BJ (cell line): ENCODE data around the gene PLIN5. TPM values are rescaled to one million over a fixed set of nuclear protein-coding genes. Genes with fewer than 3 reads are reported as not detected.
"Not testable (repeated sequence)": the region's sequence is repeated elsewhere in the genome, so short reads cannot be mapped to it uniquely, and the experiment has no call there.

Experiments used
- CTCF ChIA-PET: fragments of 350-600 bp; formaldehyde crosslinking; extraction: SDS; loops from one replicate; lab custom pipeline; 2021; ENCODE audit warnings: antibody characterized with exemption, inconsistent platforms; lab: Yijun Ruan, JAX
- POLR2A ChIA-PET: fragments of 300-600 bp; sonication (Branson Sonifier 250); formaldehyde crosslinking; extraction: SDS; loops from one replicate; lab custom pipeline; 2021; ENCODE audit warnings: antibody characterized with exemption; lab: Charles Lee
- DNase-seq: peaks from one replicate; pipeline ENCODE4 v3.0.0-alpha.2; 2011; ENCODE audit warnings: low read depth
- H3K27me3 ChIP-seq: 2 replicates; pipeline ENCODE4 v1.6.0; 2011; ENCODE audit warnings: low read length; ENCODE audit not compliant: control insufficient read depth, insufficient read depth
- H3K36me3 ChIP-seq: 2 replicates; pipeline ENCODE4 v1.5.1; 2011; ENCODE audit warnings: low read length; ENCODE audit not compliant: control insufficient read depth, insufficient read depth
- H3K4me3 ChIP-seq: 2 replicates; pipeline ENCODE4 v1.5.1; 2011; ENCODE audit warnings: low read depth, mild to moderate bottlenecking, control low read depth, low read length
- CTCF ChIP-seq: IDR thresholded peaks from 2 replicates; pipeline ENCODE4 v1.5.1; 2011; ENCODE audit warnings: low read depth, mild to moderate bottlenecking, control low read depth, inconsistent platforms, low read length, moderate library complexity; ENCODE audit not compliant: insufficient read depth
- polyA plus RNA-seq: library from polyadenylated mRNA; depleted of rRNA; stranded (reverse); fragments of >200 nt; gene quantifications from 2 replicates; pipeline ENCODE4 v1.2.3, GENCODE V29; 2011

Gene PLIN5
- polyA plus RNA-seq, 1 experiment = not detected

GRCh38 chr19:4531562-4532165 lies 3.4 kb downstream of the PLIN5 start:
- no peak overlapping the region for H3K4me3 ChIP-seq
- H3K36me3 ChIP-seq = no peaks in the 10 kb centered on the region
- TF ChIP-seq CTCF = no peak
- DNase-seq = no peak
- H3K27me3 ChIP-seq = peaks cover 6% of the 10 kb centered on the region; the same call in 1 of the 2 replicates
- ChIA-PET POLR2A (no interaction called here), CTCF (interaction anchor here (0.7 kb wide), 1 partner anchor 9 kb away, joined by 3 read pairs; no protein-coding TSS in a partner anchor)

- POLR2A ChIA-PET = no interaction called here
- DNase-seq = no peak
- H3K4me3 ChIP-seq = no peak overlapping the region
- H3K36me3 ChIP-seq = no peaks in the 10 kb centered on the region
- H3K27me3 ChIP-seq = peaks cover 6% of the 10 kb centered on the region
- no peak for TF ChIP-seq CTCF
- CTCF ChIA-PET = no interaction called here
Observed at GRCh38 chr19:4529924-4530522, 5.0 kb downstream of the PLIN5 start.

- TF ChIP-seq CTCF = no peak
- Histone ChIP-seq H3K36me3 (no peaks in the 10 kb centered on the region), H3K27me3 (peaks cover 4% of the 10 kb centered on the region), H3K4me3 (no peak overlapping the region)
- no peak for DNase-seq
- ChIA-PET CTCF (interaction anchor here (0.7 to 0.8 kb wide), 2 partner anchors 19 to 104 kb away, joined by 3 read pairs; no protein-coding TSS in a partner anchor), POLR2A (no interaction called here)
Observed at GRCh38 chr19:4528843-4529242, 6.2 kb downstream of the PLIN5 start.

- DNase-seq, POLR2A ChIA-PET, CTCF ChIA-PET, H3K27me3 ChIP-seq, H3K36me3 ChIP-seq, H3K4me3 ChIP-seq: not testable (repeated sequence)
Observed at GRCh38 chr19:4527377-4527776, 7.6 kb downstream of the PLIN5 start.

GRCh38 chr19:4525563-4526002 lies 9.4 kb downstream of the PLIN5 start:
- Histone ChIP-seq H3K27me3 (peaks cover 5% of the 10 kb centered on the region), H3K4me3 (no peak overlapping the region), H3K36me3 (no peaks in the 10 kb centered on the region)
- no peak for TF ChIP-seq CTCF
- ChIA-PET POLR2A (no interaction called here), CTCF (interaction anchor here (0.6 to 6.5 kb wide), 26 partner anchors 10 to 292 kb away, joined by 3 to 84 read pairs (median 3); partner anchors contain the start of genes CHAF1A, LRG1, PLIN5 and YJU2)
- no peak for DNase-seq
